IPS-NIHi7 (cell line): Measurements from ENCODE around the gene TCERG1.

Source experiments
- DNase-seq: peaks from one replicate; pipeline ENCODE4 v3.0.0; 2012; ENCODE audit warnings: mixed read lengths; ENCODE audit errors: extremely low spot score

The TCERG1 gene

GRCh38 chr5:146457431-146457830 is 10.3 kb downstream of the TCERG1 start:
- no peak for DNase-seq

- no peak for DNase-seq
Measured at GRCh38 chr5:146458894-146459293, 11.8 kb downstream of the TCERG1 start.

- no peak for DNase-seq
Measured at GRCh38 chr5:146461319-146461718, 14.2 kb downstream of the TCERG1 start.

GRCh38 chr5:146463446-146463845 is 16.3 kb downstream of the TCERG1 start:
- DNase-seq: no peak

GRCh38 chr5:146466521-146467349 is 19.6 kb downstream of the TCERG1 start:
- DNase-seq: no peak

DNA sequence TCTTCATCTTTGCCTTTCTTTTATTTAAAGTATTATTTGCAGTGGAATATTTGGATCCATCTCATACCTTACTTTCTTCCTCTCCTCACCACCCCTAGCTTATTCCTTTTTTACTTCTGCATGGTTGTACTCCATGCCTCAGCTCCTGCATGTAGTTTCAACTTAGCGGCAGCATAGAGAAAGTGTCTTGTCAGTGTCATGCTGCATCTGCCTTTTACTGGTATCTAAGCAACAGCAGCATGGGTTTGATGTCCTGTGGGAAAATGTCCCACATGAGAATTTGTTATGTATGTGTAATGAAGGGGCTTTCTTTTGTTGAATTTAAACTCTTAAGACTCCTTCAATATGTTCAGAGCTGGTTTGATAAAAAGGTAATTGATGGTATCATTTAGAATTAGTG is 20.6 kb downstream of the TCERG1 start:
- DNase-seq: no peak

- DNase-seq: no peak
Measured at GRCh38 chr5:146474065-146474464, 26.9 kb downstream of the TCERG1 start.

- DNase-seq: no peak
Measured at GRCh38 chr5:146475190-146475780, 28.2 kb downstream of the TCERG1 start.

GRCh38 chr5:146475906-146476305 is 28.8 kb downstream of the TCERG1 start:
- no peak for DNase-seq

GRCh38 chr5:146482775-146483174 is 35.6 kb downstream of the TCERG1 start:
- DNase-seq: no peak

- DNase-seq: no peak
Measured at GRCh38 chr5:146484714-146485391, 37.7 kb downstream of the TCERG1 start.

DNA sequence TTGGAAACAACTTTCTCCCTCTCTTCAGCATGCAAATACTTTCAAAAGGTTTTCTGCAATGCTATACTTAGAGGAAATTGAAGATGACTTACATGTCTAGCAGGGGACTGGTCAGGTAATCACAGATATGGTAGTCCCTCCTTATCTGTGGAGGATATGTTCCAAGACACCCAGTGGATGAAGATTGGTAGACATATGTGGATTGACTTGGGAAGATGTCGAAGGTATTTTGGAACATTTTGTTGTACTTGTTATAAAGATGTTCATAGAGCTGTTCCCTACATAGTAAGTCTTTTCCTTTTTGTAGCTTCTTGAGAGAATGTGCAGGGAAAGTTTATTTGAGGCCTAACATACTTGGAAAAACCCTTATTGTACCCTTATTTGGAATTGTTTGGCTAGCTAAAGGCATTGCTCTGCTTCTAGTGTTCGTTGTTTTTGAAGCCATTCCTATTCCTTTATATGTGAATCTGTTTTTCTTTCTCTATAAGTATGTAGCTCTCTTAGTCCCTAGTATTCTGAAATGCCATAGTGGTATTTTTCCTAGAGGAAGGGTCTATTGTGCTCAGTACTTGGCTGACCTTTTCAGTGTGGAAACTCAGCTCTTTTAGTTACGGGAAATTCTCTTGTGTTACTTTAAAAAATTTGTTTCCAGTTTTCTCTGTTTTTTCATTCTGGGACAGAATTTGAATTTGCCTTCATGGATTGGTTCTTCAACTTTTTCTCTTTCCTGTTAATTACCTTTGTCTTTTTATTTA is 43.1 kb downstream of the TCERG1 start:
- DNase-seq: no peak

- no peak for DNase-seq
Measured at GRCh38 chr5:146494656-146495055, 47.5 kb downstream of the TCERG1 start.

GRCh38 chr5:146499680-146500079 is 52.5 kb downstream of the TCERG1 start:
- DNase-seq: no peak

GRCh38 chr5:146507428-146507827 is 60.3 kb downstream of the TCERG1 start:
- DNase-seq: no peak

GRCh38 chr5:146510559-146511125 is 63.5 kb downstream of the TCERG1 start:
- no peak for DNase-seq

DNA sequence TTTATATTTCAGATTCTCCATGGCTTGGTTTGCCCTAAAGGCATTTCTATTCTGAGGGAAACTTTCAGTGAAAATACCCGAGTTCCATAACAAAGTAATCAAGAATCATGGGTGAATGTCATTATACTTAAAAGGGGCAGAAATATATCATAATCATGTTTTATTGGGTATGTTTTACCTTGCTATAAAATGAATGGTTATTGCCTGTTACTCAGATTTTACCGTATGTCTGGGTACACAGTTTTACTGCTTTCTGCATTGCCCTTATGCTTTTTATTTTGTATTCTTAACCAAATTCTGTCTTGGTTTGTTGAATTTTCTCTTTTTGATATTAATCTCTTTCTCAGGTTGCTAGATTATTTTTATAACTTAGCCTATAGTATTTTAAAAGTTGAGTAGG is 66.3 kb downstream of the TCERG1 start:
- no peak for DNase-seq

DNA sequence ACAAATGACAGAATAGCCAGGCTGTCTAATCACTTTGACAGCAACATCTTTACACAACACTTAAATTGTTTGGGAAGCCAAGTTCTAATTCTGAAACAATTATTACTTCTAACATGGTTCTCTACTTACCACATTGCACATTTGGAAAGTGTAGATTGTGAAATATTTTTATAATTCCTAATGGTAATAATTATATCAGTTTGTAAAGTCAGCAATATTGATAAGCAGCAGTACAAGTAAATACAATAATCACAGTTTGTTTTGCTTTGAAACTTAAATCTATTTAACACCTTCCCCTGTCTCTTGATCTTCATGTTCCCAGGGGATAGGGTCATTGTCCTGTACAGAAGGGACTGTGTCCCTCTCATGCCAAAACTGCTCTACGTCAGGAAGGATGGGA is 67.4 kb downstream of the TCERG1 start:
- no peak for DNase-seq

- DNase-seq: no peak
Measured at GRCh38 chr5:146515473-146516150, 68.5 kb downstream of the TCERG1 start.

- no peak for DNase-seq
Measured at GRCh38 chr5:146516151-146516475, 69.0 kb downstream of the TCERG1 start, which contains the start of gene GPR151. Gene GPR151 (minus strand): TSS chr5:146516190. CDS start chr5:146516113, 77 bp downstream.

DNA sequence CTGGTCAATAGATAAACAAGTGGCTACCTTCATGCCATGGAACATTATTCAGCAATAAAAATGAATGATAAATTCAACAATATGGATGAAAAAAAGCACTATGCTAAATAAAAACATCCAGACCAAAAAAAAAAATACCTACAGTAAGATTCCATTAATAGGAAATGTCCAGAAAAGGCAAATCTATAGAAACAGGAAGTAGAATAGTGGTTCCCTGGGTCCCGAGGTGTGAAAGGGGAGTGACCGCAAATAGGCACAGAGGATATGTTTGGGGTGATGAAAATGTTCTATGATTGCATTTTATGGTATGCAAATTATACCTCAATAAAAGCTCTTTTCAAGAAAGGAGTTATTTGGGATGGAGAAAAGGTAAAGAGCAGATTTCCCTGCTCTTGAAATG is 72.4 kb downstream of the TCERG1 start:
- no peak for DNase-seq
